IMR-90 (cell line): Measurements from ENCODE around the gene MFSD6L.

ENCODE experiments used
- CTCF ChIP-seq: conservative IDR thresholded peaks from 2 replicates; pipeline ENCODE4 v1.5.1; 2012; ENCODE audit warnings: mild to moderate bottlenecking, low read depth, low read length, improper control_type of control experiment
- POLR2A ChIP-seq: IDR thresholded peaks from 2 replicates; pipeline ENCODE4 v1.6.1; 2012; ENCODE audit warnings: mild to moderate bottlenecking, low read depth, low read length

DNA sequence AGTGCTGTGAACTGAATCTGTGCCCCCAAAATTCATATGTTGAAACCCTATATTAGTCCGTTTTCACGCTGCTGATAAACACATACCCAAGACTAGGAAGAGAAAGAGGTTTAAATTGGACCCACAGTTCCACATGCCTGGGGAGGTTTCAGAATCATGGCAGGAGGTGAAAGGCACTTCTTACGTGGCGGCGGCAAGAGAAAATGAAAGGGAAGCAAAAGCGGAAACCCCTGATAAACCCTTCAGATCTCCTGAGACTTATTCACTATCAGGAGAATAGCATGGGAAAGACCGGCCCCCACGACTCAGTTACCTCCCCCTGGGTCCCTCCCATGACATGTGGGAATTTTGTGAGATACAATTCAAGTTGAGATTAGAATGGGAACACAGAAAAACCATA, 37.2 kb downstream of the MFSD6L start:
- no peak for TF ChIP-seq POLR2A
- no peak for TF ChIP-seq CTCF
